MCF 10A (cell line): ENCODE measurements around the gene B4GALT7. TPM values are rescaled to one million over a fixed set of nuclear protein-coding genes. Genes with fewer than 3 reads are reported as not detected.

Source experiments
- BruUV-seq: library from RNA; stranded (reverse); fragments of 400-500 nt; replicated peaks from 2 replicates; lab custom pipeline; 2021; lab: Mats Ljungman, UMichigan
- CTCF ChIA-PET: fragments of 300-600 bp; sonication (Branson Sonifier 250); formaldehyde crosslinking; extraction: SDS; loops from one replicate; lab custom pipeline; 2021; ENCODE audit warnings: antibody characterized with exemption, inconsistent platforms; lab: Yijun Ruan, JAX
- POLR2A ChIA-PET: fragments of 300-600, 350-650 bp; sonication (Branson Sonifier 250); formaldehyde crosslinking; extraction: SDS; loops from one replicate; lab custom pipeline; 2020; ENCODE audit warnings: antibody characterized with exemption, inconsistent platforms; lab: Yijun Ruan, JAX
- DNase-seq: peaks from one replicate; pipeline ENCODE4 v3.0.0-alpha.2; 2018; ENCODE audit not compliant: unreplicated experiment
- H3K27ac Mint-ChIP-seq: one replicate; pipeline ENCODE4 v1.8.0; 2022; ENCODE audit warnings: mild to moderate bottlenecking, low read depth, mixed read lengths; ENCODE audit not compliant: unreplicated experiment
- H3K27me3 Mint-ChIP-seq: one replicate; pipeline ENCODE4 v1.8.0; 2022; ENCODE audit warnings: mixed read lengths; ENCODE audit not compliant: insufficient read depth, unreplicated experiment
- H3K36me3 Mint-ChIP-seq: one replicate; pipeline ENCODE4 v1.8.0; 2022; ENCODE audit warnings: mild to moderate bottlenecking, moderate library complexity, mixed read lengths; ENCODE audit not compliant: insufficient read depth, unreplicated experiment
- H3K4me1 Mint-ChIP-seq: one replicate; pipeline ENCODE4 v1.8.0; 2022; ENCODE audit warnings: mixed read lengths; ENCODE audit not compliant: insufficient read depth, unreplicated experiment
- H3K4me3 Mint-ChIP-seq: one replicate; pipeline ENCODE4 v1.8.0; 2022; ENCODE audit warnings: mild to moderate bottlenecking, moderate library complexity, mixed read lengths; ENCODE audit not compliant: unreplicated experiment
- H3K9me3 Mint-ChIP-seq: one replicate; pipeline ENCODE4 v1.8.0; 2022; ENCODE audit warnings: mixed read lengths; ENCODE audit not compliant: unreplicated experiment
- intact Hi-C: fragments of 100-400 bp; cut with micrococcal nuclease; formaldehyde crosslinking; loops from 2 replicates; pipeline ENCODE4 v1.14.1; 2022
- total RNA-seq: library from RNA; stranded (reverse); gene quantifications from 2 replicates; pipeline ENCODE4 v1.2.3, GENCODE V29; 2022
- TF ChIP-seq, protein P1 (sequence below): fragments of 200-600 bp; IDR thresholded peaks from one replicate; pipeline ENCODE4 v1.8.0; 2022; ENCODE audit warnings: antibody characterized with exemption, mild to moderate bottlenecking; ENCODE audit not compliant: unreplicated experiment

B4GALT7 gene
- total RNA-seq, 1 experiment from 2014 or later, result 38.8 TPM

GRCh38 chr5:177595991-177596774 is 3.7 kb upstream of the B4GALT7 start:
- BruUV-seq, result no TSS peak
- H3K27ac Mint-ChIP-seq, result no peak overlapping the region
- H3K4me3 Mint-ChIP-seq, result no peak overlapping the region
- POLR2A ChIA-PET, result interaction anchor here (0.7 to 2.3 kb wide), 2 partner anchors 11 to 43 kb away, joined by 3 to 6 read pairs; no protein-coding TSS in a partner anchor
- peaks cover 52% of the 10 kb centered on the region for H3K36me3 Mint-ChIP-seq
- CTCF ChIA-PET, result interaction anchor here (0.6 to 1.7 kb wide), 2 partner anchors 11 to 191 kb away, joined by 4 to 8 read pairs; no protein-coding TSS in a partner anchor
- intact Hi-C loops, result no loop called here
- peaks cover 4% of the 10 kb centered on the region for H3K27me3 Mint-ChIP-seq
- H3K4me1 Mint-ChIP-seq, result peaks cover 27% of the 10 kb centered on the region
- TF ChIP-seq, protein P1, sequence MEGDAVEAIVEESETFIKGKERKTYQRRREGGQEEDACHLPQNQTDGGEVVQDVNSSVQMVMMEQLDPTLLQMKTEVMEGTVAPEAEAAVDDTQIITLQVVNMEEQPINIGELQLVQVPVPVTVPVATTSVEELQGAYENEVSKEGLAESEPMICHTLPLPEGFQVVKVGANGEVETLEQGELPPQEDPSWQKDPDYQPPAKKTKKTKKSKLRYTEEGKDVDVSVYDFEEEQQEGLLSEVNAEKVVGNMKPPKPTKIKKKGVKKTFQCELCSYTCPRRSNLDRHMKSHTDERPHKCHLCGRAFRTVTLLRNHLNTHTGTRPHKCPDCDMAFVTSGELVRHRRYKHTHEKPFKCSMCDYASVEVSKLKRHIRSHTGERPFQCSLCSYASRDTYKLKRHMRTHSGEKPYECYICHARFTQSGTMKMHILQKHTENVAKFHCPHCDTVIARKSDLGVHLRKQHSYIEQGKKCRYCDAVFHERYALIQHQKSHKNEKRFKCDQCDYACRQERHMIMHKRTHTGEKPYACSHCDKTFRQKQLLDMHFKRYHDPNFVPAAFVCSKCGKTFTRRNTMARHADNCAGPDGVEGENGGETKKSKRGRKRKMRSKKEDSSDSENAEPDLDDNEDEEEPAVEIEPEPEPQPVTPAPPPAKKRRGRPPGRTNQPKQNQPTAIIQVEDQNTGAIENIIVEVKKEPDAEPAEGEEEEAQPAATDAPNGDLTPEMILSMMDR, result no peak
- DNase-seq, result no peak
- no peaks in the 10 kb centered on the region for H3K9me3 Mint-ChIP-seq

DNA sequence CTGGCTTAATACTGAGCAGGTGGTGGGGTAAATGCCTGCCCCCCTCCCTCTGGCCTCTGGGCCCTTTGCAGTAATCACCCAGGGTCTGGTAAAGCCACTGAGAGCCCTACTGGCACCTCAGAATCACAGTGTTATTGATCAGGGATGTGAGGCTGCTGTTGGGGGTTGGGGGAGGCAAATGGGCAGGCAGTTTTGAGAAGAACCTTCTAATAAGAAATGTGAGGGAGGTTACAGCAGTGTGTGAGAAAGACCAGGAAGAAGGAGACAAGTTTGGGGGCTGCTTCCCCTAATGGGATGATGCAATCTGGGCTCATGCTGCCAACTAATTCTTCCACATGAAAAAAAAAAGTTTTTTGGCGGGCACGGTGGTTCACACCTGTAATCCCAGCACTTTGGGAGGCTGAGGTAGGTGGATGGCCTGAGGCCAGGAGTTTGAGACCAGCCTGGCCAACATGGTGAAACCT is 3.1 kb upstream of the B4GALT7 start:
- no TSS peak for BruUV-seq
- ChIA-PET POLR2A (interaction anchor here (2.3 kb wide), 1 partner anchor 44 kb away, joined by 6 read pairs; no protein-coding TSS in a partner anchor), CTCF (interaction anchor here (0.6 to 1.7 kb wide), 3 partner anchors 10 to 96 kb away, joined by 3 to 8 read pairs (median 3); no protein-coding TSS in a partner anchor)
- H3K9me3 Mint-ChIP-seq, result no peaks in the 10 kb centered on the region
- no peaks in the 10 kb centered on the region for H3K27me3 Mint-ChIP-seq
- H3K27ac Mint-ChIP-seq, result no peak overlapping the region
- DNase-seq, result no peak
- H3K4me1 Mint-ChIP-seq, result peaks cover 32% of the 10 kb centered on the region
- intact Hi-C loops, result no loop called here
- no peak overlapping the region for H3K4me3 Mint-ChIP-seq
- H3K36me3 Mint-ChIP-seq, result peaks cover 52% of the 10 kb centered on the region
- TF ChIP-seq, protein P1, result no peak

- peak overlapping the region; percentile 85 for H3K4me3 Mint-ChIP-seq
- peaks cover 35% of the 10 kb centered on the region for H3K36me3 Mint-ChIP-seq
- H3K4me1 Mint-ChIP-seq, result peaks cover 35% of the 10 kb centered on the region
- intact Hi-C loops, result loop anchor here (2.0 kb wide), 1 partner anchor 82 kb away; the partner anchor contains the start of gene DDX41
- H3K27me3 Mint-ChIP-seq, result no peaks in the 10 kb centered on the region
- TF ChIP-seq, protein P1, result no peak
- no TSS peak for BruUV-seq
- H3K27ac Mint-ChIP-seq, result no peak overlapping the region
- CTCF ChIA-PET, result interaction anchor here (0.7 to 1.3 kb wide), 4 partner anchors 23 to 154 kb away, joined by 3 to 5 read pairs (median 4); no protein-coding TSS in a partner anchor
- POLR2A ChIA-PET, result interaction anchor here (0.8 to 4.3 kb wide), 6 partner anchors 9 to 53 kb away, joined by 3 to 36 read pairs (median 5); no protein-coding TSS in a partner anchor
- DNase-seq, result no peak
- H3K9me3 Mint-ChIP-seq, result no peaks in the 10 kb centered on the region
Measured at GRCh38 chr5:177598477-177598876, 1.5 kb upstream of the B4GALT7 start.
